Type B pancreatic cell (in vitro differentiated cells): Measurements from ENCODE around the gene AKR1C8. TPM values are rescaled to one million over a fixed set of nuclear protein-coding genes. Genes with fewer than 3 reads are reported as not detected.
"Not testable (repeated sequence)": the region's sequence is repeated elsewhere in the genome, so short reads cannot be mapped to it uniquely, and the experiment has no call there.

Experiments
- DNase-seq: peaks from one replicate; pipeline ENCODE4 v3.0.0; 2021; ENCODE audit warnings: mixed read lengths; ENCODE audit not compliant: unreplicated experiment; ENCODE audit errors: extremely low spot score
- H3K27ac Mint-ChIP-seq: 2 replicates; pipeline ENCODE4 v1.8.0; 2021; ENCODE audit warnings: mild to moderate bottlenecking, mixed read lengths
- H3K27me3 Mint-ChIP-seq: 2 replicates; pipeline ENCODE4 v1.8.0; 2021; ENCODE audit warnings: mixed read lengths
- H3K36me3 Mint-ChIP-seq: 2 replicates; pipeline ENCODE4 v1.8.0; 2021; ENCODE audit warnings: mixed read lengths
- H3K4me1 Mint-ChIP-seq: one replicate; pipeline ENCODE4 v1.8.0; 2021; ENCODE audit warnings: mixed read lengths; ENCODE audit not compliant: unreplicated experiment
- H3K4me3 Mint-ChIP-seq: 2 replicates; pipeline ENCODE4 v1.8.0; 2021; ENCODE audit warnings: mild to moderate bottlenecking, mixed read lengths
- H3K9me3 Mint-ChIP-seq: 2 replicates; pipeline ENCODE4 v1.8.0; 2021; ENCODE audit warnings: mixed read lengths
- CTCF ChIP-seq: fragments of 200-600 bp; sonication (generic); conservative IDR thresholded peaks from 2 replicates; pipeline ENCODE4 v1.5.0; 2021; ENCODE audit warnings: antibody characterized with exemption, mild to moderate bottlenecking
- total RNA-seq: library from RNA; stranded (reverse); gene quantifications from 2 replicates; pipeline ENCODE4 v1.2.1, GENCODE V29; 2021; ENCODE audit warnings: low replicate concordance

AKR1C8 gene
- total RNA-seq, 1 donor from 2014 or later: 0.89 TPM

- Mint-ChIP-seq H3K4me1 (no peaks in the 10 kb centered on the region), H3K4me3 (no peak overlapping the region), H3K9me3 (peaks cover 9% of the 10 kb centered on the region), H3K27me3 (no peaks in the 10 kb centered on the region), H3K36me3 (no peaks in the 10 kb centered on the region), H3K27ac (no peak overlapping the region)
- DNase-seq: no peak
- TF ChIP-seq CTCF: no peak
These were observed 48.4 kb downstream of the AKR1C8 start for GRCh38 chr10:5136468-5137087.

GRCh38 chr10:5135581-5135980 lies 49.4 kb downstream of the AKR1C8 start:
- H3K27me3 Mint-ChIP-seq: no peaks in the 10 kb centered on the region
- no peaks in the 10 kb centered on the region for H3K4me1 Mint-ChIP-seq
- no peaks in the 10 kb centered on the region for H3K36me3 Mint-ChIP-seq
- no peak for DNase-seq
- peaks cover 9% of the 10 kb centered on the region for H3K9me3 Mint-ChIP-seq
- H3K27ac Mint-ChIP-seq: no peak overlapping the region
- no peak for TF ChIP-seq CTCF
- no peak overlapping the region for H3K4me3 Mint-ChIP-seq

- DNase-seq: no peak
- H3K36me3 Mint-ChIP-seq: no peaks in the 10 kb centered on the region
- no peak overlapping the region for H3K4me3 Mint-ChIP-seq
- no peaks in the 10 kb centered on the region for H3K27me3 Mint-ChIP-seq
- no peaks in the 10 kb centered on the region for H3K4me1 Mint-ChIP-seq
- H3K9me3 Mint-ChIP-seq: peaks cover under 1% of the 10 kb centered on the region
- no peak for TF ChIP-seq CTCF
- no peak overlapping the region for H3K27ac Mint-ChIP-seq
These were observed 59.5 kb downstream of the AKR1C8 start for GRCh38 chr10:5125315-5126044.

- DNase-seq: no peak
- Mint-ChIP-seq H3K36me3 (no peaks in the 10 kb centered on the region), H3K4me3 (no peak overlapping the region), H3K9me3 (peaks cover 5% of the 10 kb centered on the region), H3K27me3 (no peaks in the 10 kb centered on the region), H3K27ac (no peak overlapping the region), H3K4me1 (no peaks in the 10 kb centered on the region)
- no peak for TF ChIP-seq CTCF
These were observed 61.1 kb downstream of the AKR1C8 start for GRCh38 chr10:5123886-5124285.

GRCh38 chr10:5119997-5120396 lies 65.0 kb downstream of the AKR1C8 start:
- not testable (repeated sequence) for H3K36me3 Mint-ChIP-seq, DNase-seq, H3K9me3 Mint-ChIP-seq, H3K27ac Mint-ChIP-seq, H3K4me3 Mint-ChIP-seq, H3K27me3 Mint-ChIP-seq, H3K4me1 Mint-ChIP-seq

GRCh38 chr10:5117026-5117425 lies 67.9 kb downstream of the AKR1C8 start:
- no peaks in the 10 kb centered on the region for H3K36me3 Mint-ChIP-seq
- no peak overlapping the region for H3K27ac Mint-ChIP-seq
- H3K4me1 Mint-ChIP-seq: no peaks in the 10 kb centered on the region
- no peaks in the 10 kb centered on the region for H3K27me3 Mint-ChIP-seq
- peaks cover 5% of the 10 kb centered on the region for H3K9me3 Mint-ChIP-seq
- H3K4me3 Mint-ChIP-seq: no peak overlapping the region
- no peak for TF ChIP-seq CTCF
- no peak for DNase-seq
